GM12864 (cell line): ENCODE measurements around the gene GGA1.
"Not testable (repeated sequence)": the region's sequence is repeated elsewhere in the genome, so short reads cannot be mapped to it uniquely, and the experiment has no call there.

Source experiments
- DNase-seq: peaks from one replicate; pipeline ENCODE4 v3.0.0-alpha.2; 2011; ENCODE audit warnings: low read depth
- H3K4me3 ChIP-seq: 2 replicates; pipeline ENCODE4 v1.5.1; 2011; ENCODE audit warnings: mild to moderate bottlenecking, low read depth, low read length, control low read depth
- CTCF ChIP-seq: IDR thresholded peaks from 2 replicates; pipeline ENCODE4 v1.5.1; 2011; ENCODE audit warnings: low read depth, mild to moderate bottlenecking, moderate library complexity, low read length, control low read depth, inconsistent platforms; ENCODE audit errors: missing control alignments

GGA1 gene

GRCh38 chr22:37589636-37590035, 19.0 kb upstream of the GGA1 start:
- no peak for TF ChIP-seq CTCF
- no peak overlapping the region for H3K4me3 ChIP-seq
- DNase-seq = no peak

- H3K4me3 ChIP-seq, DNase-seq: not testable (repeated sequence)
Measured at GRCh38 chr22:37591081-37591480, 17.6 kb upstream of the GGA1 start.

- TF ChIP-seq CTCF = no peak
- DNase-seq = no peak
- peak overlapping the region; percentile 42 for H3K4me3 ChIP-seq
Measured at GRCh38 chr22:37591823-37592404, 16.7 kb upstream of the GGA1 start.

- no peak overlapping the region for H3K4me3 ChIP-seq
- TF ChIP-seq CTCF = peak; percentile 39
- no peak for DNase-seq
Measured at GRCh38 chr22:37594237-37594636, 14.4 kb upstream of the GGA1 start.

GRCh38 chr22:37599153-37599552, 9.5 kb upstream of the GGA1 start:
- DNase-seq = no peak
- no peak overlapping the region for H3K4me3 ChIP-seq
- TF ChIP-seq CTCF = no peak

GRCh38 chr22:37601203-37601539, 7.5 kb upstream of the GGA1 start:
- TF ChIP-seq CTCF = no peak
- H3K4me3 ChIP-seq = no peak overlapping the region
- DNase-seq = no peak

GRCh38 chr22:37601540-37602442, 6.8 kb upstream of the GGA1 start:
- no peak for DNase-seq
- no peak overlapping the region for H3K4me3 ChIP-seq

GRCh38 chr22:37602546-37603277, 5.9 kb upstream of the GGA1 start:
- H3K4me3 ChIP-seq, DNase-seq: not testable (repeated sequence)

More at GRCh38 chr22:37601540-37602442, 6.8 kb upstream of the GGA1 start:
- no peak for TF ChIP-seq CTCF
